Fibroblast of mammary gland (primary cell): ENCODE results near the gene PREX1.

Source experiments
- DNase-seq: peaks from one replicate; pipeline ENCODE4 v3.0.0-alpha.2; 2010; ENCODE audit warnings: low read depth
- H3K4me3 ChIP-seq: 2 replicates; pipeline ENCODE4 v1.5.1; 2011; ENCODE audit warnings: low read depth, mild to moderate bottlenecking, low read length, moderate library complexity; ENCODE audit not compliant: control insufficient read depth
- TF ChIP-seq, protein P1 (sequence below): conservative IDR thresholded peaks from 2 replicates; pipeline ENCODE4 v1.5.1; 2011; ENCODE audit warnings: low read depth, low read length, inconsistent platforms; ENCODE audit not compliant: control insufficient read depth, insufficient read depth

Gene PREX1

DNA sequence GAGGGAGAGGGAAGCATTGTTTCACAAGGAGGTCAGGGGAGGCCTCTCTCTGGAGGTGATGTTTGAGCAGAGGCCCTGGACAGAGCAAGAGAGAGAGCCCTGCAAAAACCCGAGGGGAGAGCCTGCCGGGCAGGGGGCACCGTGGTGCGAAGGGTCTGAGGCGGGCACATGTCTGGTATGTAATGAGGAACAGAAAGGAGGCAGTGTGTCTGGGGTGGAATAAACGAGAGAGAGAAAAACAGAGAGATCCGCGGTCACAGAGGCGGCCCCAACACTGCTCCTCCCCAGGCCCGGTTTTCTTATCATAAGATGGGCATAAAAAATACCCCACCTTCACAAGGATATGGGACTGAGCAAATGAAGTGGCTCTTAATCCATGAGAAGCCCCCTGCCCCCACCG, 119.2 kb downstream of the PREX1 start:
- DNase-seq, result no peak
- TF ChIP-seq, protein P1, sequence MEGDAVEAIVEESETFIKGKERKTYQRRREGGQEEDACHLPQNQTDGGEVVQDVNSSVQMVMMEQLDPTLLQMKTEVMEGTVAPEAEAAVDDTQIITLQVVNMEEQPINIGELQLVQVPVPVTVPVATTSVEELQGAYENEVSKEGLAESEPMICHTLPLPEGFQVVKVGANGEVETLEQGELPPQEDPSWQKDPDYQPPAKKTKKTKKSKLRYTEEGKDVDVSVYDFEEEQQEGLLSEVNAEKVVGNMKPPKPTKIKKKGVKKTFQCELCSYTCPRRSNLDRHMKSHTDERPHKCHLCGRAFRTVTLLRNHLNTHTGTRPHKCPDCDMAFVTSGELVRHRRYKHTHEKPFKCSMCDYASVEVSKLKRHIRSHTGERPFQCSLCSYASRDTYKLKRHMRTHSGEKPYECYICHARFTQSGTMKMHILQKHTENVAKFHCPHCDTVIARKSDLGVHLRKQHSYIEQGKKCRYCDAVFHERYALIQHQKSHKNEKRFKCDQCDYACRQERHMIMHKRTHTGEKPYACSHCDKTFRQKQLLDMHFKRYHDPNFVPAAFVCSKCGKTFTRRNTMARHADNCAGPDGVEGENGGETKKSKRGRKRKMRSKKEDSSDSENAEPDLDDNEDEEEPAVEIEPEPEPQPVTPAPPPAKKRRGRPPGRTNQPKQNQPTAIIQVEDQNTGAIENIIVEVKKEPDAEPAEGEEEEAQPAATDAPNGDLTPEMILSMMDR, result no peak
- H3K4me3 ChIP-seq, result no peak overlapping the region

DNA sequence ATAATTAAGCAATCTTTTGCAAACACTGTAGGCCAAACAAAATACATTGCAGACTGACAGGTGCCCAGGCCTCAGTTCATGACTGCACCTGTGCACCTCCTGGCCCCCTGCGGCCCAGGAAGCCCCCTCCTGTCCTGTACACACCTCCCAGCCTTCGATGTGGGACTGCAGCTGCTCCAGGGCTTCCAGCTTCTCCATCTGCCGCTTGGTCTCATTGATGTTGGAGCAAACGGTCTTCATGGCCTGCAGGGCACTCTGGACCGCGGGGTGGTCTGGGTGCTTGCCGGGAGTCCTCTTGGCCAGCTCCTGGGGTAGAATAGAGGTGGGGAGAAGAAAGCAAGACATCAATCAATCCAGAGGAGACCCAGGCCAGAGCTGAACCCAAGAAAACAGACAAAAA, 119.7 kb downstream of the PREX1 start:
- TF ChIP-seq, protein P1, result no peak
- DNase-seq, result no peak
- no peak overlapping the region for H3K4me3 ChIP-seq

DNA sequence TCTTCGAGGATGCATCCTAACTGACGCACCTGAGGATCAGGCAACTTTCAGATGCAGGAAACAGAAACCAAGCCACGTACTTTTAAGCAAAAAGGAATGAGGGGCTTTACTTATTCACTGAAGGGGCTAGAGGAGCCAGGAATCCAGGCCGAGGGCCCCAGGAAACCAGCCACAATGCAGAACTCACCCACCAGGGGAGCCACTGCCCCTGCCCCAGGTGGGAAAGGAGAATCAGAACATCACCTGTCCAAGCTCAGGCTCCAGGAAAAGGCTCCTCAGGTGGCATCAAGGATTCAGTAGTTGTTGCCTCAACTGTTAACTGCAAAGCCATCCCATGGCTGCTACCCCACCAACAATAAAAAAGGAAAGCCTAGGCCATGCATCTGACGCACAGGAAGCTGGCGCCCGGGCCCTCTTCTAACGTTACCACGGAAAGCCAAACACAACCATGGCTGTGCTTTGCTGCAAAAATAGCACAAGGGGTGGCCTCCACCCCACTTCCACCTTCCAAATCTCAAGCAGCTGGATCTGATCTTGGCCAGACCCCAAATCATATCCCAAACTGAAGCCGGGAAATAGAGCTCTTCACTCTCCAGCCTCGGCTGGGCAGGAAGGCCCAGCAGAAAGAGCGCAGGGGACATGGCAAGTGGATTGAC, 121.0 kb downstream of the PREX1 start:
- DNase-seq, result no peak
- TF ChIP-seq, protein P1, result no peak
- no peak overlapping the region for H3K4me3 ChIP-seq

DNA sequence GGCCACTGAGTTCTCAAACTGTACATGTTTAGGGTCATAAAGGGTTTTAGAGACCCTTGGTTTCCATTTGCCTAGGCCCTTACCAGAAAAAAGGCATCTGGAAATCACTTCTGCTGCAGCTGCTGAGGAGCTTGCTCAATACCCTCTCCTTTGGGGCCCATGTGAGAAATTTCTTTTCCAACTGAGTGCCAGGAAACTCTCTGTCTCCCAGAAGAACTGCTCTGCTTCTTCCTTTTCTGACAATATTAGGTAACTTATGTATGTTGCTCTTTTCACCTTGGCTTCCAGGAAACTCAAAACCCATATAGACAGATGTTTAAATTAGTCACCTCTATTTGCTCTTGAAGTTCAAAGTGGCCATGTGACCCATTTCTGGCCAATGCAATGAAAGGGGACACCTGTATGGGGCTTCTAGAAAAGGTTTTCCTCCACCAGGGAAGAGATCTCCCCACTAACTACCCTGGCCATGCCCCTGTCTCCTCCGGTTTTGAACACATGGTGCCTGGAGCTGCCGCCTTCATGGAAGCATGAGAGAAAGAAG, 121.6 kb downstream of the PREX1 start:
- peak; percentile 64 for DNase-seq
- TF ChIP-seq, protein P1, result no peak
- no peak overlapping the region for H3K4me3 ChIP-seq

DNA sequence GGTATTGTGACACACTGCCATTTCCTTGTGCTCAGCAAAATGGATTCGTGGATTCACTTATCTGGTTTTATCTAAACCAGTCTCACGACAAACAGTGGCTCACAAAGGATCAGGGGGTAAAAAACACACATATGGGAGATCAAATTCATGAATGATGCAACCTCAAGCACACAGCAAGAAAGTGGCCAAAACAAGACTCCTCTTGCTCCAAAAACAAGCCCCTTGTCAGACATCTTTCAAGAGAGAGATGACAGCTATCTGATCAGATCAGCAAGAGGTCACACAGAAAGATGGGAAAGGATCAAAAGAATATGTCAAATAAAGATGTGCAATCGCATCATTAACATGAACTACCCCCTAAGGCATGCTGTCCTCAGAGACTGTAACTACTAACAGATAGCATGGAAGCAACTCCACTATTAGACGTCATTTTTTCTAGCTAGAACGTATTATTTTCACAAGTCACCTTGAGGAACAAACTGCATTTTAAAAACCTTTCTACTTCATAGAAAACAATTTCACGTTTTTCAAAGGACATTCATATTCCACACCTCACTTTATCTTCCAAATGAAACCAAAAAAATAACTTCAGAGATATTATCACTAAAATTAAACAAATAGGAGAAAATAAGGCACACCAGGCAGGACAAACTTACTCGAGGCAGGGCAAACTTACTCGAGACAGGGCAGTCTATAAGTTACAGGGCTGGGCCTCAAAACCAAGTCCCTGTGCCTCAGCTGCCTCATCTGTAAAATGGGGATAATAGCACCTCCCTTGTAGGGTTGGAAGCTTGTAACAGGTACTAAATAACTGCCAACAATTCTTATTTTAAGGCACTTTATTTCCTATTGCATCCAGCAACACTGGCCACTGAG, 122.3 kb downstream of the PREX1 start:
- H3K4me3 ChIP-seq, result no peak overlapping the region
- DNase-seq, result peak; percentile 68

DNA sequence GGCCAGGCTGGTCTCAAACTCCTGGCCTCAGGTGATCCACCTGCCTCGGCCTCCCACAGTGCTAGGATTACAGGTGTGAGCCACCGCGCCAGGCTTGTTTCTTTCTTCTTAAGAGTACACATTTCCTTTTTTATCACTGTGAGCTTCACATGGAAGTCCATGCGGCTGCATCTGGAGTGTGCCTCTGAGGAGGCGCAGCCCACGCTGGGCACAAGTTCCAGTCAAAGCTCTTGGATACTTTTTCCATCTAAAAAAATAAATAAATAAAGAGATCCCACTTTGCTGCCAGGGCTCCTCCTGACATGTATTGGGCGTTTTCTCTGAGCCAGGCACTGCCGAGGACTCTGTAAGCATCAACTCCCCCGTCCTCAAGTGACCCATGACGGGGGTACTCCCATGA, 123.0 kb downstream of the PREX1 start:
- no peak for DNase-seq
- TF ChIP-seq, protein P1, result no peak
- no peak overlapping the region for H3K4me3 ChIP-seq

More for the DNA sequence above, 122.3 kb downstream of the PREX1 start:
- TF ChIP-seq, protein P1, result no peak
